ENCODE data around the gene ZDHHC11.
"Not testable (repeated sequence)": the region's sequence is repeated elsewhere in the genome, so short reads cannot be mapped to it uniquely, and the experiment has no call there.

The ZDHHC11 gene

GRCh38 chr5:850511-851006, at the start of gene ZDHHC11:
Gene ZDHHC11 (minus strand): TSS chr5:850986. CDS start chr5:850602, 384 bp downstream.
- peak; percentile 14 to 69 for DNase-seq

- DNase-seq: peak in 1 of 2 experiments; percentile 36
Observed at GRCh38 chr5:893711-894110, 42.9 kb upstream of the ZDHHC11 start.

GRCh38 chr5:893137-893506, 42.3 kb upstream of the ZDHHC11 start:
- peak in 1 of 2 experiments; percentile 12 for DNase-seq

GRCh38 chr5:892394-893136, 41.8 kb upstream of the ZDHHC11 start, which contains the start of the genes BRD9 and TRIP13:
Gene BRD9 (minus strand): TSS chr5:892801. CDS start chr5:892657, 144 bp downstream.
Gene TRIP13 (plus strand): TSS chr5:892884. CDS start chr5:892999, 115 bp downstream.
- DNase-seq: peak; percentile 4 to 89

- peak in 1 of 2 experiments; percentile 47 for DNase-seq
Observed at GRCh38 chr5:891837-892393, 41.1 kb upstream of the ZDHHC11 start.

- peak; percentile 24 to 72 for DNase-seq
Observed at GRCh38 chr5:891117-891836, 40.5 kb upstream of the ZDHHC11 start.

GRCh38 chr5:889075-889710, 38.4 kb upstream of the ZDHHC11 start:
- no peak for DNase-seq

- no peak for DNase-seq
Observed at GRCh38 chr5:888638-889035, 37.9 kb upstream of the ZDHHC11 start.

GRCh38 chr5:887947-888637, 37.3 kb upstream of the ZDHHC11 start:
- no peak for DNase-seq

- DNase-seq: no peak
Observed at GRCh38 chr5:886716-887325, 36.0 kb upstream of the ZDHHC11 start.

- no peak for DNase-seq
Observed at GRCh38 chr5:886036-886435, 35.2 kb upstream of the ZDHHC11 start.

- no peak for DNase-seq
Observed at GRCh38 chr5:885529-885928, 34.7 kb upstream of the ZDHHC11 start.

GRCh38 chr5:885127-885442, 34.3 kb upstream of the ZDHHC11 start:
- DNase-seq: no peak

GRCh38 chr5:884345-885126, 33.8 kb upstream of the ZDHHC11 start:
- DNase-seq: no peak

GRCh38 chr5:883475-884181, 32.8 kb upstream of the ZDHHC11 start:
- no peak for DNase-seq

GRCh38 chr5:882253-883183, 31.7 kb upstream of the ZDHHC11 start:
- DNase-seq: no peak

- DNase-seq: no peak
Observed at GRCh38 chr5:881551-881935, 30.8 kb upstream of the ZDHHC11 start.

GRCh38 chr5:880816-881550, 30.2 kb upstream of the ZDHHC11 start:
- no peak for DNase-seq

GRCh38 chr5:878677-879076, 27.9 kb upstream of the ZDHHC11 start:
- DNase-seq: not testable (repeated sequence)

All from NCI-H526 (cell line).